Endothelial cell (in vitro differentiated cells): ENCODE data around the gene FAM81A. TPM values are rescaled to one million over a fixed set of nuclear protein-coding genes. Genes with fewer than 3 reads are reported as not detected.
"Not testable (repeated sequence)": the region's sequence is repeated elsewhere in the genome, so short reads cannot be mapped to it uniquely, and the experiment has no call there.

Experiments used
- DNase-seq: peaks from one replicate; pipeline ENCODE4 v3.0.0; 2021; ENCODE audit warnings: low spot score
- H3K27ac Mint-ChIP-seq: one replicate; pipeline ENCODE4 v1.8.0; 2021; ENCODE audit warnings: mixed read lengths, inconsistent platforms; ENCODE audit not compliant: unreplicated experiment
- H3K27me3 Mint-ChIP-seq: one replicate; pipeline ENCODE4 v1.8.0; 2021; ENCODE audit warnings: mild to moderate bottlenecking, moderate library complexity, mixed read lengths, inconsistent platforms; ENCODE audit not compliant: unreplicated experiment
- H3K36me3 Mint-ChIP-seq: one replicate; pipeline ENCODE4 v1.8.0; 2021; ENCODE audit warnings: mild to moderate bottlenecking, low read depth, mixed read lengths, inconsistent platforms; ENCODE audit not compliant: unreplicated experiment
- H3K4me1 Mint-ChIP-seq: one replicate; pipeline ENCODE4 v1.8.0; 2021; ENCODE audit warnings: mild to moderate bottlenecking, mixed read lengths, inconsistent platforms; ENCODE audit not compliant: unreplicated experiment
- H3K4me3 Mint-ChIP-seq: one replicate; pipeline ENCODE4 v1.8.0; 2021; ENCODE audit warnings: mild to moderate bottlenecking, mixed read lengths, inconsistent platforms; ENCODE audit not compliant: unreplicated experiment
- H3K9me3 Mint-ChIP-seq: one replicate; pipeline ENCODE4 v1.8.0; 2021; ENCODE audit warnings: mixed read lengths, inconsistent platforms; ENCODE audit not compliant: unreplicated experiment
- total RNA-seq: library from RNA; stranded (reverse); fragmentation: NEBNext Ultra II Directional; extraction: Animal tissue kit (Norgen Biotek cat#: 25700); gene quantifications from one replicate; pipeline ENCODE4 v1.2.1, GENCODE V29; 2021; ENCODE audit not compliant: unreplicated experiment
- TF ChIP-seq, protein P1 (sequence below): fragments of 200-600 bp; sonication (generic); IDR thresholded peaks from one replicate; pipeline ENCODE4 v1.5.0; 2021; ENCODE audit warnings: antibody characterized with exemption; ENCODE audit not compliant: unreplicated experiment

FAM81A gene
- total RNA-seq, 1 donor from 2014 or later, result 0.23 TPM

DNA sequence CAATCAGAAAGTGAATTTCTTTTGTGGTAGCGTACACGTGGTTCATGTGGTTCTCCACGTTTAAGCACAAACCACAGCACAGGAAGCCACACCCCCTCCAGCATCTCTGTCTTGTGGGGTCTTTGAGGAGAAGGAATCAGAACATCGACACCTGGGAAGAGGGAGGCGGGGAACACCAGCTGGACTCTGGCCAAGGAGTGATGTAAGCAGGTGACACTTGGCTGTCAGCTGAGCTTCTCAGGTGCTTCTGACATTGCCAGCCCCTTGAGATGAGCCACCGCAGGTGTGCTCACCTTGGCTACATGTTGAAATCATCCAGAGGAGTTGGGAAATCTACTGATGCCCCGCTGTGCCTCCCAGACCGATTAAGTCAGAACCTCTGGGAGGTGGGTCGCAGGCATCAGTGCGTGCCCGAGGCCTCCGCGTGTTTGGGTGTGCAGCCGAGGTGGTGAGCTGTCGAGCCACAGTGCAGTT lies 85.0 kb downstream of the FAM81A start:
- Mint-ChIP-seq H3K36me3 (no peaks in the 10 kb centered on the region), H3K9me3 (no peaks in the 10 kb centered on the region), H3K27ac (no peak overlapping the region), H3K4me1 (peaks cover 8% of the 10 kb centered on the region), H3K4me3 (no peak overlapping the region), H3K27me3 (no peaks in the 10 kb centered on the region)
- DNase-seq, result no peak
- TF ChIP-seq, protein P1, sequence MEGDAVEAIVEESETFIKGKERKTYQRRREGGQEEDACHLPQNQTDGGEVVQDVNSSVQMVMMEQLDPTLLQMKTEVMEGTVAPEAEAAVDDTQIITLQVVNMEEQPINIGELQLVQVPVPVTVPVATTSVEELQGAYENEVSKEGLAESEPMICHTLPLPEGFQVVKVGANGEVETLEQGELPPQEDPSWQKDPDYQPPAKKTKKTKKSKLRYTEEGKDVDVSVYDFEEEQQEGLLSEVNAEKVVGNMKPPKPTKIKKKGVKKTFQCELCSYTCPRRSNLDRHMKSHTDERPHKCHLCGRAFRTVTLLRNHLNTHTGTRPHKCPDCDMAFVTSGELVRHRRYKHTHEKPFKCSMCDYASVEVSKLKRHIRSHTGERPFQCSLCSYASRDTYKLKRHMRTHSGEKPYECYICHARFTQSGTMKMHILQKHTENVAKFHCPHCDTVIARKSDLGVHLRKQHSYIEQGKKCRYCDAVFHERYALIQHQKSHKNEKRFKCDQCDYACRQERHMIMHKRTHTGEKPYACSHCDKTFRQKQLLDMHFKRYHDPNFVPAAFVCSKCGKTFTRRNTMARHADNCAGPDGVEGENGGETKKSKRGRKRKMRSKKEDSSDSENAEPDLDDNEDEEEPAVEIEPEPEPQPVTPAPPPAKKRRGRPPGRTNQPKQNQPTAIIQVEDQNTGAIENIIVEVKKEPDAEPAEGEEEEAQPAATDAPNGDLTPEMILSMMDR, result no peak

DNA sequence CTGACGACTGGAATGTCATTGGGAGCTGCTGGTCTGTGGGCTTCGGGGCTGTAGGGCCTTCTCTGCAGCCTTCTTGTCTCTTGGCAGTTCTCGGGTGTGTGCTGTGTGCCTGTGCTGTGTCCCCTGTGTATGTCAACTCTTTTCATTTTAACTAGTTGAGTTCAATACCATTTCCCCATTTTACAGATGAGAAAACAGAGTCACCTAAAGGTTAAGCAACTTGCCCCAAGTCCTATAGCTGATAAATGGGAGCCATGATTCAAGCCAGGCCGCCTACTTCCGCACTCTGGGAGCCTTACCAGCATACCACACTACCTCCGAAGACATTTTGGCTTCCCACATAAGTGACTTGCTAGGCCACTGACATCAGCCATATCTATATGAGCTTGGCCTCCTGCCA lies 85.7 kb downstream of the FAM81A start:
- H3K9me3 Mint-ChIP-seq, result no peaks in the 10 kb centered on the region
- TF ChIP-seq, protein P1, result no peak
- peaks cover 8% of the 10 kb centered on the region for H3K4me1 Mint-ChIP-seq
- H3K4me3 Mint-ChIP-seq, result no peak overlapping the region
- H3K27me3 Mint-ChIP-seq, result no peaks in the 10 kb centered on the region
- H3K27ac Mint-ChIP-seq, result no peak overlapping the region
- no peaks in the 10 kb centered on the region for H3K36me3 Mint-ChIP-seq
- no peak for DNase-seq

DNA sequence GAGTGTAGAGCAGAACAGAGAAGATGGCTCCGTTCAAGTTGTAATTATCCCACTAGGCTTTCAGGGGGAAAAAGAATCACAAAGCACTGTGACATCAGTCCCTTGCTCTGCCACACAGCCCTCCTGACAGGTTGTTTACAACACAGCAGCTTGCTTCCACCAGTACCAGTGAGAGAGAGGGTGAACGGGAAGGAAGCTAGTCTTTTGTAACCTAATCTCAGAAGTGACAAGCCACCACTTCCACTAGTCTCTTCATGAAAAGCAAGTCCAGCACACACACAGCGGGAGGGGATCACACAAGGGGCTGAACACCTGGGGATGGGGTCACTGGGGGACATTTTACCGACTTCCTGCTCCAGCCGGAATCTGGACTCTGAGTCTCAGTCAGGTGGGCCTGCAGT lies 86.3 kb downstream of the FAM81A start:
- no peaks in the 10 kb centered on the region for H3K9me3 Mint-ChIP-seq
- no peaks in the 10 kb centered on the region for H3K36me3 Mint-ChIP-seq
- H3K4me1 Mint-ChIP-seq, result peaks cover 8% of the 10 kb centered on the region
- no peak overlapping the region for H3K4me3 Mint-ChIP-seq
- no peak overlapping the region for H3K27ac Mint-ChIP-seq
- TF ChIP-seq, protein P1, result no peak
- DNase-seq, result no peak
- H3K27me3 Mint-ChIP-seq, result no peaks in the 10 kb centered on the region

DNA sequence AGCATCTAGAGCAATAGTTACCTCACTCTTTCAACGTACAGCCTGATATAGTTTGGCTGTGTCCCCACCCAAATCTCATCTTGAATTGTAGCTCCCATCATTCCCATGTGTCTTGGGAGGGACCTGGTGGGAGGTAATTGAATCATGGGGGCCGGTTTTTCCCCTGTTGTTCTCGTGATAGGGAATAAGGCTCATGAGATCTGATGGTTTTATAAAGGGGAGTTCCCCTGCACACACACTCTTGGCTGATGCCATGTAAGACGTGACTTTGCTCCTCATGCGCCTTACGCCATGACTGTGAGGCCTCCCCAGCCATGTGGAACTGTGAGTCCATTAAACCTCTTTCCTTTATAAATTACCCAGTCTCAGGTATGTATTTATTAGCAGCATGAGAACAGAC lies 88.5 kb downstream of the FAM81A start:
- H3K4me3 Mint-ChIP-seq, H3K4me1 Mint-ChIP-seq, H3K27ac Mint-ChIP-seq, H3K36me3 Mint-ChIP-seq, H3K9me3 Mint-ChIP-seq, H3K27me3 Mint-ChIP-seq, DNase-seq: not testable (repeated sequence)

DNA sequence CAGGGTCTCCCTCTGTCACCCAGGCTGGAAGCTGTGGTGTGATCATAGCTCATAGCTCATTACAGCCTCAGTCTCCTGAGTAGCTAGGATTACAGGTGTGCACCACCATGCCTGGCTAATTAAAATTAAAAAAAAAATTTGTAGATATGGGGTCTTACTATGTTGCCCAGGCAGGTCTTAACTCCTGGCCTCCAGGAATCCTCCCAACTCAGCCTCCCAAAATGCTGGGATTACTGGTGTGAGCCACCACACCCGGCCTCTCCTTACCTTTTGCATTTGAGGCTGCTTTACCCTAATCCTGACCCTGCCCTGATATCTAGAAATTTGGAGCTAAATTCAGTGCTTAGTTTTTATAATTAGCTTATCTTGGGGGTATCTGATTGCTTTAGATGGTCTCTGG lies 90.4 kb downstream of the FAM81A start:
- Mint-ChIP-seq H3K4me1 (peaks cover 8% of the 10 kb centered on the region), H3K27me3 (peaks cover 2% of the 10 kb centered on the region), H3K27ac (no peak overlapping the region), H3K9me3 (no peaks in the 10 kb centered on the region), H3K4me3 (no peak overlapping the region), H3K36me3 (no peaks in the 10 kb centered on the region)
- TF ChIP-seq, protein P1, result no peak
- DNase-seq, result no peak
